ENCODE measurements around the gene OLFML1. TPM values are rescaled to one million over a fixed set of nuclear protein-coding genes. Genes with fewer than 3 reads are reported as not detected.

OLFML1 gene
- total RNA-seq, 1 donor from 2014 or later = not detected

- Mint-ChIP-seq H3K4me1 (ENCODE audit: low read depth) (no peaks in the 10 kb centered on the region), H3K27me3 (ENCODE audit: low read depth) (peaks cover 7% of the 10 kb centered on the region), H3K4me3 (ENCODE audit: low read depth) (no peak overlapping the region), H3K9me3 (no peaks in the 10 kb centered on the region), H3K36me3 (ENCODE audit: low read depth) (no peaks in the 10 kb centered on the region), H3K27ac (no peak overlapping the region)
- DNase-seq (ENCODE audit: low spot score) = no peak
- intact Hi-C loops (cut with micrococcal nuclease) = no loop called here
These were observed 61.1 kb downstream of the OLFML1 start for GRCh38 chr11:7546324-7546791.

DNA sequence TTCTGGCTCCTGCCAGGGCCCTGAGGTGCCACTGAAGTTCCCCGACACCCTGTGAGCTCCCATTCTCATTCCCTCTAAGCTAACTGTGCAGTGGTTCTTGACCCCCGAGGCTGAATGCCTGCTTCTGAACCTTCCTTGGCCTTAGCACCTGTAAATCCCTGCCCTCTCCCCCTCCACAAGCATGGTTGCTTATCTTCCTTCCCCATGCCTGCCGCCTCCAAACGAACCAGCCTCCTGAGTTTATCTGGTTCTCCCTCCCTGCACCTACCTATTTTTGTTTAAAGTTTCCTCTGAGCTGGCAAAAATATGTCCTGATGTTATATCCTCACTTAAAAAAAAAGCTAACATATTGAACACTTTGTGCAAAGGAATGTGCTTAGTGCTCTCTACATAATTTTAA lies 62.4 kb downstream of the OLFML1 start:
- H3K9me3 Mint-ChIP-seq = no peaks in the 10 kb centered on the region
- H3K4me1 Mint-ChIP-seq (ENCODE audit: low read depth) = no peaks in the 10 kb centered on the region
- no peak overlapping the region for H3K27ac Mint-ChIP-seq
- intact Hi-C loops (cut with micrococcal nuclease) = no loop called here
- no peaks in the 10 kb centered on the region for H3K36me3 Mint-ChIP-seq (ENCODE audit: low read depth)
- peaks cover 5% of the 10 kb centered on the region for H3K27me3 Mint-ChIP-seq (ENCODE audit: low read depth)
- no peak for DNase-seq (ENCODE audit: low spot score)
- H3K4me3 Mint-ChIP-seq (ENCODE audit: low read depth) = no peak overlapping the region

- intact Hi-C loops (cut with micrococcal nuclease) = no loop called here
- Mint-ChIP-seq H3K9me3 (no peaks in the 10 kb centered on the region), H3K4me3 (ENCODE audit: low read depth) (no peak overlapping the region), H3K4me1 (ENCODE audit: low read depth) (no peaks in the 10 kb centered on the region), H3K27ac (no peak overlapping the region), H3K27me3 (ENCODE audit: low read depth) (peaks cover 4% of the 10 kb centered on the region), H3K36me3 (ENCODE audit: low read depth) (no peaks in the 10 kb centered on the region)
- DNase-seq (ENCODE audit: low spot score) = no peak
These were observed 63.5 kb downstream of the OLFML1 start for GRCh38 chr11:7548659-7549274.

DNA sequence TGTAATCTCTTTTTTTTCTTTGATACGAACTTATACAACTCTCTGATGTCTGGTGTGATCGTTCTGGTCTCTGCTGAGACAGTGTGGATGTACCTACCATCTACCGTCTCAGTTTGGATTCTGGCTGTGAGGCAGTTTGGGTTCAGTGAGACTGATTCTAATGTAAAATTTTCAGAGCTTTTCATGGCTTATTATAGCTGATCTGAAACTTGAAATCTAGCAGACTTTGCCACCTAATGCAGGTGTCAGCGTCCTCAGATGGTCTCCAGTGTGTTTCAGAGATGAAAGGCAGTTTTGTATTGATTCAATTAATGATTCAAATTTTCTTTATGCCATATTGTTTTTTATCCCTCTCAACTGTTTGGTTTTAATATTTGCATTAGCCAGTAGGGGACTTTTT lies 64.4 kb downstream of the OLFML1 start:
- Mint-ChIP-seq H3K36me3 (ENCODE audit: low read depth) (no peaks in the 10 kb centered on the region), H3K27me3 (ENCODE audit: low read depth) (peaks cover 11% of the 10 kb centered on the region), H3K9me3 (no peaks in the 10 kb centered on the region), H3K4me3 (ENCODE audit: low read depth) (no peak overlapping the region), H3K27ac (no peak overlapping the region), H3K4me1 (ENCODE audit: low read depth) (no peaks in the 10 kb centered on the region)
- DNase-seq (ENCODE audit: low spot score) = no peak
- intact Hi-C loops (cut with micrococcal nuclease) = no loop called here

- Mint-ChIP-seq H3K9me3 (no peaks in the 10 kb centered on the region), H3K27ac (no peak overlapping the region), H3K27me3 (ENCODE audit: low read depth) (peaks cover 13% of the 10 kb centered on the region), H3K36me3 (ENCODE audit: low read depth) (no peaks in the 10 kb centered on the region), H3K4me1 (ENCODE audit: low read depth) (no peaks in the 10 kb centered on the region), H3K4me3 (ENCODE audit: low read depth) (no peak overlapping the region)
- intact Hi-C loops (cut with micrococcal nuclease) = no loop called here
- DNase-seq (ENCODE audit: low spot score) = no peak
These were observed 66.3 kb downstream of the OLFML1 start for GRCh38 chr11:7551571-7551970.

DNA sequence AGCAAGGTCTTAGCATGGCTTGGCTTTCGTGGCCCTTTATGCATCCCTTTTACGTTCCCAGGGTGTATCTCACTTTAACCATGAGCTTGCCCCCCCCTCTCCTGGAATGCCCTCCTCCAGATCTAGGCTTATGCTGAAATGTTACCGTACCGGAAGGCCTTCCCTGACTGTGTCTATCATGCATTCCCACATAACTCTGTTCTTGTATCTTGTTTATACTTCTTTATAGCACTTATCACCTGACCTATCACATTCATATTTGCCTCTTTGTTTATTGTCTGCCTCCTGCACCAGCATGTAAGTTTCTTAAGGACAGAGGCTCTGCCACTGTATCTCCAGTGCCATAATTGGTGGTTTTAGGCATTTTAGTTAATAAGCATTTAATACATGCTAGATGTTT lies 67.4 kb downstream of the OLFML1 start:
- no peak overlapping the region for H3K4me3 Mint-ChIP-seq (ENCODE audit: low read depth)
- no peak for DNase-seq (ENCODE audit: low spot score)
- H3K27me3 Mint-ChIP-seq (ENCODE audit: low read depth) = peaks cover 18% of the 10 kb centered on the region
- H3K27ac Mint-ChIP-seq = no peak overlapping the region
- no peaks in the 10 kb centered on the region for H3K9me3 Mint-ChIP-seq
- no peaks in the 10 kb centered on the region for H3K36me3 Mint-ChIP-seq (ENCODE audit: low read depth)
- no peaks in the 10 kb centered on the region for H3K4me1 Mint-ChIP-seq (ENCODE audit: low read depth)
- intact Hi-C loops (cut with micrococcal nuclease) = no loop called here

- Mint-ChIP-seq H3K4me3 (ENCODE audit: low read depth) (no peak overlapping the region), H3K36me3 (ENCODE audit: low read depth) (no peaks in the 10 kb centered on the region), H3K9me3 (no peaks in the 10 kb centered on the region), H3K4me1 (ENCODE audit: low read depth) (no peaks in the 10 kb centered on the region), H3K27ac (no peak overlapping the region), H3K27me3 (ENCODE audit: low read depth) (peaks cover 18% of the 10 kb centered on the region)
- intact Hi-C loops (cut with micrococcal nuclease) = no loop called here
- DNase-seq (ENCODE audit: low spot score) = no peak
These were observed 69.9 kb downstream of the OLFML1 start for GRCh38 chr11:7555052-7555699.

DNA sequence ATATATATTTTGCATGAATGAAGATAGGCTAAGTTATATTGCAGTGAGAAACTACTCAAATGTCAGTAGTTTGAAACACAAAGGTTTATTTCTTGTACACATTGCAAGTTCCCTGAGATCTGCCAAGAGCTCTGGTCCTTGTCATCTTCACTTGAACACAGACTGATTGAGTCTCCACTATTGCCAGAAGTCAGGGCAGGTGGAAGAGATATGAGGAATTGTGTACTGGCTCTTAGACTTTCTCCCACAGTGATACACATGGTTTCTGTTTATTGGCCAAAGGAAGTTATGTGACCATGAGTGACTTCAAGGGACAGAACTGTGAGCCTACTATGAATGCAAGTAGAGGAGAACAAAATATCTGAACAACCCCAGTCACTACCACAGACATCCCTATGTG lies 72.7 kb downstream of the OLFML1 start:
- DNase-seq (ENCODE audit: low spot score) = no peak
- no peak overlapping the region for H3K27ac Mint-ChIP-seq
- no peaks in the 10 kb centered on the region for H3K9me3 Mint-ChIP-seq
- H3K4me1 Mint-ChIP-seq (ENCODE audit: low read depth) = no peaks in the 10 kb centered on the region
- H3K4me3 Mint-ChIP-seq (ENCODE audit: low read depth) = no peak overlapping the region
- H3K27me3 Mint-ChIP-seq (ENCODE audit: low read depth) = peaks cover 16% of the 10 kb centered on the region
- intact Hi-C loops (cut with micrococcal nuclease) = no loop called here
- no peaks in the 10 kb centered on the region for H3K36me3 Mint-ChIP-seq (ENCODE audit: low read depth)

- Mint-ChIP-seq H3K9me3 (no peaks in the 10 kb centered on the region), H3K27ac (no peak overlapping the region), H3K4me3 (ENCODE audit: low read depth) (no peak overlapping the region), H3K36me3 (ENCODE audit: low read depth) (no peaks in the 10 kb centered on the region), H3K27me3 (ENCODE audit: low read depth) (peaks cover 7% of the 10 kb centered on the region), H3K4me1 (ENCODE audit: low read depth) (no peaks in the 10 kb centered on the region)
- no peak for DNase-seq (ENCODE audit: low spot score)
- intact Hi-C loops (cut with micrococcal nuclease) = no loop called here
These were observed 74.3 kb downstream of the OLFML1 start for GRCh38 chr11:7559398-7560283.

Other genes starting within 250 kb of the OLFML1 start
- not detected in 2 replicates for gene SYT9, start 233.6 kb upstream of the OLFML1 start, total RNA-seq
- 1.1 and 2.1 TPM in 2 replicates for gene PPFIBP2, start 28.5 kb downstream of the OLFML1 start, total RNA-seq
- gene CYB5R2, start 188.0 kb downstream of the OLFML1 start, total RNA-seq = 3.8 and 4.5 TPM in 2 replicates
- not detected in 2 replicates for gene OVCH2, start 221.0 kb downstream of the OLFML1 start, total RNA-seq